ENCODE results near the gene SV2C. TPM values are rescaled to one million over a fixed set of nuclear protein-coding genes. Genes with fewer than 3 reads are reported as not detected.

The SV2C gene
- total and polyA plus RNA-seq, 2 donors (not counting 1 experiment from before 2014, with no cell fraction given) = not detected

DNA sequence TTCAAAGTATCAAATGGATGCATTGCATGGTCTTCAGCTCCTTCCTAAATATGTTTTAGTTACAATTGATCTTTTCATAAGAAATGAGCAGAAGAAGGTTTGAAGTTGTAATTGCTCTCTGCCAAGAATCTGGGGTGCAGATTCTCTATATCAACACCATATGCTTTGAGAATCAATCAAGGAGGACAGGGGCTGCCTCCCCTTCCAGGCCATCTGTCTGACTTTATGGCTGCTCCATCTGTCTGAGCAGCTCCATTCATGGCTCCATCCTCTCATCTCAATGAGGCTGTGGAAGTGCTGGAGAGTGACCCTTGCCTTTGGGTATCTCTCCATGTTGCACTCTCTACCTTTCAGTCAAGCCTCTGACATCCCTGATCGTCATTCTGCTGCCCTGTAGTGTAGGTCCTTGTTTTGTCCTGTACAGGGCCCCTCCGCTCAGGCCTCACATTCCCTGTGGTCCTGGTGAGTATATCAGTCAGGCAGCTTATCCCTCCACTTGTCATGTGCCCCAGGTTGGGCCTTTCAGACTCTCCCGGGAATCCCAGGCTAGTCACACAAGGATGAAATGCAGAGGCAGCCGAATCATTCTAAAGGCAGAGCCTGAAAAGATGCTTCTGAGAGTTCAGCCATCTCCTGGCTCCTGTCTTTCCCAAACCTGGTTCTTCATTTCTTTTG, 14.0 kb upstream of the SV2C start:
- Histone ChIP-seq H3K4me1 (ENCODE audit: control insufficient read depth, extremely low read depth, insufficient read depth, low read length) (no peaks in the 10 kb centered on the region), H4K20me1 (ENCODE audit: control insufficient read depth, extremely low read depth, insufficient read depth, low read length) (no peaks in the 10 kb centered on the region), H2AFZ (ENCODE audit: low read length) (no peak overlapping the region), H3K36me3 (ENCODE audit: control insufficient read depth, insufficient read depth, low read length) (no peaks in the 10 kb centered on the region), H3K27ac (ENCODE audit: insufficient read depth, low read length) (no peak overlapping the region), H3K4me2 (ENCODE audit: extremely low read depth, insufficient read depth, low read length) (no peak overlapping the region), H3K9me3 (ENCODE audit: control insufficient read depth, insufficient read depth, low read depth, low read length) (no peaks in the 10 kb centered on the region), H3K9ac (ENCODE audit: insufficient read depth, low read length) (no peak overlapping the region), H3K4me3 (replicated peaks in 1 of 4; ENCODE audit: control extremely low read depth in 1 of 4, insufficient read depth in 1 of 4, low read depth in 3 of 4, low read length in 4 of 4) (no peak overlapping the region), H3K27me3 (ENCODE audit: control insufficient read depth, insufficient read depth, low read length) (no peaks in the 10 kb centered on the region), H3K79me2 (ENCODE audit: control insufficient read depth, insufficient read depth, low read length) (no peaks in the 10 kb centered on the region)
- TF ChIP-seq, protein P1, sequence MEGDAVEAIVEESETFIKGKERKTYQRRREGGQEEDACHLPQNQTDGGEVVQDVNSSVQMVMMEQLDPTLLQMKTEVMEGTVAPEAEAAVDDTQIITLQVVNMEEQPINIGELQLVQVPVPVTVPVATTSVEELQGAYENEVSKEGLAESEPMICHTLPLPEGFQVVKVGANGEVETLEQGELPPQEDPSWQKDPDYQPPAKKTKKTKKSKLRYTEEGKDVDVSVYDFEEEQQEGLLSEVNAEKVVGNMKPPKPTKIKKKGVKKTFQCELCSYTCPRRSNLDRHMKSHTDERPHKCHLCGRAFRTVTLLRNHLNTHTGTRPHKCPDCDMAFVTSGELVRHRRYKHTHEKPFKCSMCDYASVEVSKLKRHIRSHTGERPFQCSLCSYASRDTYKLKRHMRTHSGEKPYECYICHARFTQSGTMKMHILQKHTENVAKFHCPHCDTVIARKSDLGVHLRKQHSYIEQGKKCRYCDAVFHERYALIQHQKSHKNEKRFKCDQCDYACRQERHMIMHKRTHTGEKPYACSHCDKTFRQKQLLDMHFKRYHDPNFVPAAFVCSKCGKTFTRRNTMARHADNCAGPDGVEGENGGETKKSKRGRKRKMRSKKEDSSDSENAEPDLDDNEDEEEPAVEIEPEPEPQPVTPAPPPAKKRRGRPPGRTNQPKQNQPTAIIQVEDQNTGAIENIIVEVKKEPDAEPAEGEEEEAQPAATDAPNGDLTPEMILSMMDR (conservative IDR thresholded peaks at IDR 0.05 in 1 of 2, IDR thresholded peaks at IDR 0.05 in 1 of 2; ENCODE audit: low read depth in 1 of 2, low read length in 2 of 2) = no peak
- TF ChIP-seq EZH2 (IDR thresholded peaks at IDR 0.05; ENCODE audit: low read length, missing control alignments) = no peak
- no peak for DNase-seq (ENCODE audit: low read depth in 2 of 2)

DNA sequence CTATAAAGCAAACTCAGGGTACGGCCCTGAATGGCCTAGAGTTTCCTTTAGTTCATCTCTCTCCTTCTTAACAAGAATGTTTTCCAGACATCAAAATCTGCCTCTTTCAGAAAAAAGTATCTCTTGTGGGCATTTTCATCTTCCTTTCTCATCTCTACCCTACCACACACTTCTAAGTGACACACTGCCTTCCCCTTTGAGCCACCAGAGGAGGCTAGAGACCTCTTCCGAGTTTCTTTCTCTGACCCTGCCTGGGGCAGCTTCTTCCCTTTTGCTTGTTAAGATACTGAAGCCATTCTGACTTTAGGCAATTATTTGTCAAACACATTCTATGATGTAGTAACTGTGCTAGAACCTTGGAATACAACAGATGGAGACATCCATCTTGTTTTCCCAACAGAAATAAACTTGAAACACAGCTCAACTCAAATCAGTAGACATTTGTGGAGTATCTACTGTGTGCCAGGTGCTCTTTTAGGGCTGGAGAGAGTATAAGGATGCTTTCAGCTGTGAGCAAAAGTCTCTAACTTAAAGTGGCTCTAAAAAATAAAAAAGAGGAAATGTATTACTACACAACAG, 8.6 kb upstream of the SV2C start:
- no peak overlapping the region for H3K9ac ChIP-seq (ENCODE audit: insufficient read depth, low read length)
- H3K27me3 ChIP-seq (ENCODE audit: control insufficient read depth, insufficient read depth, low read length) = no peaks in the 10 kb centered on the region
- H3K36me3 ChIP-seq (ENCODE audit: control insufficient read depth, insufficient read depth, low read length) = no peaks in the 10 kb centered on the region
- no peaks in the 10 kb centered on the region for H4K20me1 ChIP-seq (ENCODE audit: control insufficient read depth, extremely low read depth, insufficient read depth, low read length)
- no peak for DNase-seq (ENCODE audit: low read depth in 2 of 2)
- no peak overlapping the region for H3K4me2 ChIP-seq (ENCODE audit: extremely low read depth, insufficient read depth, low read length)
- H3K4me3 ChIP-seq (replicated peaks in 1 of 4; ENCODE audit: control extremely low read depth in 1 of 4, insufficient read depth in 1 of 4, low read depth in 3 of 4, low read length in 4 of 4) = no peak overlapping the region
- H2AFZ ChIP-seq (ENCODE audit: low read length) = no peak overlapping the region
- H3K4me1 ChIP-seq (ENCODE audit: control insufficient read depth, extremely low read depth, insufficient read depth, low read length) = no peaks in the 10 kb centered on the region
- H3K79me2 ChIP-seq (ENCODE audit: control insufficient read depth, insufficient read depth, low read length) = no peaks in the 10 kb centered on the region
- TF ChIP-seq, protein P1 (conservative IDR thresholded peaks at IDR 0.05 in 1 of 2, IDR thresholded peaks at IDR 0.05 in 1 of 2; ENCODE audit: low read depth in 1 of 2, low read length in 2 of 2) = no peak
- no peak for TF ChIP-seq EZH2 (IDR thresholded peaks at IDR 0.05; ENCODE audit: low read length, missing control alignments)
- no peak overlapping the region for H3K27ac ChIP-seq (ENCODE audit: insufficient read depth, low read length)
- no peaks in the 10 kb centered on the region for H3K9me3 ChIP-seq (ENCODE audit: control insufficient read depth, insufficient read depth, low read depth, low read length)

DNA sequence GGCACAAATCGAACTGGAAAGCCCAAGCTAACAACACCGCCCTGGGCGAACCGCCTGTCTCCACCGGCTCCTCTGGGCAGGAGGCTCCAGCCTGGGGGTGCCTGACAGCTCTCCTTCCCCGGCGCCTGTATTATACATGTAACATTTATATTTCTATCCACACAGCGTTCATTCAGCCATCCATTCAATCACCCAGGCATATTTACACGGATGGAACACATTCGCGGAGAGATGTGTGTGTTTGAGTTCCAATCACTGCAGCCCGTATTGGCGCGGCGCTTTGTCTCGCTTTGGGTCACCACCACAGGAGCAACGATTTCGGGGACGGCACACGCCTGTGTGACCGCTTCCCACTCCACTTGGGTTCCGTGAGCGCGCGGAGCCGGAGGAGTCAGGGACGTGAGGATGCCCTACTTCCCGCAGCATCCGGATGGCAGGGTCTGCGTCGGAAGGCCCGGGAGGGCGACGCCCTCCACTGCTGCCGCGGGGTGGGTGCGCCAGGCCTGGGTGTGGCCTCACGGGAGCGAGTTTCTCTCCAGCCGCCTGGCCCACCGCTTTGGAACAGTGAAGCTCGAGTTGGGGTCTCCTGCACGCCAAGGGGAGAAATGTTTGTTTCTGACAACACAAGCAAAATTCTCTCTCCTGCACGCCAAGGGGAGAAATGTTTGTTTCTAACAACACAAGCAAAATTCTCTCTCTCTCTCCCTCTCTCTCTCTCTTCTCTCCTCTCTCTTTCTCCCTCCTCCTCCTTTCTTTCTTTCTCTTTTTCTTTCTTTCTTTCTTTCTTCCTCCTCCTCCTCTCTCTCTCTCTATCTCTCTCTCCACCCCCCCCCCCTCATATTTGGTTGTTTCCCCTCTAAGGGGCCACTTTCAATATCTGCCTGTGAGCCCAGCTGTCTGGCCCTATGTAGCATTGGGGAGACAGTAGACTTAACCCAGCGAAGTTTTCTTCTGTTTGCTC, 1.1 kb upstream of the SV2C start:
- H3K9me3 ChIP-seq (ENCODE audit: control insufficient read depth, insufficient read depth, low read depth, low read length) = no peaks in the 10 kb centered on the region
- DNase-seq (ENCODE audit: low read depth in 2 of 2) = no peak
- TF ChIP-seq EZH2 (IDR thresholded peaks at IDR 0.05; ENCODE audit: low read length, missing control alignments) = peak; percentile 41
- TF ChIP-seq, protein P1 (conservative IDR thresholded peaks at IDR 0.05 in 1 of 2, IDR thresholded peaks at IDR 0.05 in 1 of 2; ENCODE audit: low read depth in 1 of 2, low read length in 2 of 2) = no peak
- H3K27ac ChIP-seq (ENCODE audit: insufficient read depth, low read length) = no peak overlapping the region
- no peak overlapping the region for H2AFZ ChIP-seq (ENCODE audit: low read length)
- no peak overlapping the region for H3K9ac ChIP-seq (ENCODE audit: insufficient read depth, low read length)
- no peak overlapping the region for H3K4me3 ChIP-seq (replicated peaks in 1 of 4; ENCODE audit: control extremely low read depth in 1 of 4, insufficient read depth in 1 of 4, low read depth in 3 of 4, low read length in 4 of 4)
- no peaks in the 10 kb centered on the region for H3K36me3 ChIP-seq (ENCODE audit: control insufficient read depth, insufficient read depth, low read length)
- H3K4me1 ChIP-seq (ENCODE audit: control insufficient read depth, extremely low read depth, insufficient read depth, low read length) = no peaks in the 10 kb centered on the region
- no peaks in the 10 kb centered on the region for H4K20me1 ChIP-seq (ENCODE audit: control insufficient read depth, extremely low read depth, insufficient read depth, low read length)
- no peaks in the 10 kb centered on the region for H3K79me2 ChIP-seq (ENCODE audit: control insufficient read depth, insufficient read depth, low read length)
- H3K4me2 ChIP-seq (ENCODE audit: extremely low read depth, insufficient read depth, low read length) = peak overlapping the region; percentile 35
- peaks cover 27% of the 10 kb centered on the region for H3K27me3 ChIP-seq (ENCODE audit: control insufficient read depth, insufficient read depth, low read length)

All from fibroblast of lung (primary cell).